Measurements from ENCODE around the gene RAB11FIP4. TPM values are rescaled to one million over a fixed set of nuclear protein-coding genes. Genes with fewer than 3 reads are reported as not detected.

The RAB11FIP4 gene
- total and polyA plus RNA-seq, 2 donors, result 5.3 to 9.2 TPM

DNA sequence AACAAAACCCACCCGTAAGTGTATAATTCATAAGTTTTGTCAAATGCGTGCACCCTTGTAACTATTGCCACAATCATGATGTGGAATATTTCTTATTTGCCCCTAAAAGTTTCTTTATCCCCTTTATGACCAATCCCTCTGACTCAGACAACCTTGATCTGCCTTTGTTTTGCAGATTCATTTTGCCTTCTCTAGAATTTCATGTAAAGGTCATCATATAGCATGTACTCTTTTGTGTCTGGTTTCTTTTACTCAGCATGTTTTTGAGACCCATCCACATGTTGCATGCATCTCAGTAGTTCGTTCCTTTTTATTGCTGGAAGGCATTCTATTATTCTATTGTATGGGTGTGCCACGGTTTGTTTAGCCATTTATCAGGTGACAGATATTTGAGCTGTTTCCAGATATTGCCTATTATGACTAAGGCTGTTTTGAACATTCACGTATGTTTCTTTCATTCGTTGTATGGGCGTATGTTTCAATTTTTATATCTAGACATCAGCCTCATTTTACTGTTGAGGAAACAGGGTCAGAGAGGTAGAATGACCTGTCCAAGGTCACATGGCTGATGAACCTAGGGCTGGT, 192.4 kb downstream of the RAB11FIP4 start:
- Histone ChIP-seq H3K4me1 (ENCODE audit: control insufficient read depth in 2 of 2, insufficient read depth in 2 of 2, low read length in 2 of 2) (peaks cover 0 to 9% of the 10 kb centered on the region in 2 donors), H3K27me3 (ENCODE audit: control insufficient read depth in 2 of 2, insufficient read depth in 1 of 2, low read length in 1 of 2) (no peaks in the 10 kb centered on the region), H3K9me3 (ENCODE audit: control insufficient read depth in 2 of 2, insufficient read depth in 1 of 2, low read length in 1 of 2) (no peaks in the 10 kb centered on the region), H3K36me3 (ENCODE audit: control insufficient read depth in 2 of 2, insufficient read depth in 2 of 2, low read length in 1 of 2) (no peaks in the 10 kb centered on the region), H3K4me3 (ENCODE audit: low read length in 2 of 2) (no peak overlapping the region), H3K27ac (ENCODE audit: low read depth in 1 of 2, low read length in 1 of 2) (no peak overlapping the region)
- 95% methylated on average over 7 of the region's 7 CpGs for WGBS
- DNase-seq (ENCODE audit: low read depth in 6 of 9, low spot score in 9 of 9), result no peak

DNA sequence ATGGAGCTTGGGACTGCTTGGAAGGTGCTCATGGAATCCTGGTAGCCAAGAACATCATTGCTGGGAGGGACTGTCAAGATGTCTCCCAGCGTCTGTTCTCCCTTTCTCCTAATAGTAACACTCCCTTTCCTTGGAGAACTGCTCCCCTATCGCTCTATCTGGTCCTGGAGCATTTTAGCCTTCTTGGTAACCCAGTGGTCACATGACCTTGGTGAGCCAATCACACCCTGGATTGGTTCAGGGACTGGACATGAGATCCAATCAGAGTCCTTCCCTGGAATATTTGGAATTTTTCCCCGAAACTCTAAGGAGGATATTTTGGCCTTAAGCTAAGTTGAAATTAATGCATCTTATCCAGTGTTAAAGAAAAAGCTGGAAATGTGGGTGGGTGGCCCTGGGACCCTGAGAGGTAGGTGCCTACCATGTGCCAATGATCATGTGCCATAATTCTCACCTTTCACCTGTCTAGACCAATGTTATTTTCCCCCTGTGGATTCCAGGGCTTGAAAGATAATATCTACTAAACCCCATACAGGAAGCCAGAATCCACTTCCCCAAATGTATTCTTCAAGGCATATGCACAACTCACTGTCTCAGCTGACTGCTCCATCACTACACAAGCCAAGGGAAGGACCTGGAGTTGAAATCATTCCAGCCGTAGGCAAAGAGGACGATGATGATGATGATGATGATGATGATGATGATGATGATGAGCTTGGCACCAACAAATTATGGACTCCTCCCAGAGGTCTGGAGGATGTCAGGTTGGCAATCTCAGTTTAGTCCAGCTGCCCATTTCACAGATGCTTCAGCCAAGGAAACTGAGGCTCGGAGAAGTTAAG, 193.2 kb downstream of the RAB11FIP4 start:
- DNase-seq (ENCODE audit: low read depth in 6 of 9, low spot score in 9 of 9), result no peak
- peaks cover 0 to 9% of the 10 kb centered on the region in 2 donors for H3K4me1 ChIP-seq (ENCODE audit: control insufficient read depth in 2 of 2, insufficient read depth in 2 of 2, low read length in 2 of 2)

DNA sequence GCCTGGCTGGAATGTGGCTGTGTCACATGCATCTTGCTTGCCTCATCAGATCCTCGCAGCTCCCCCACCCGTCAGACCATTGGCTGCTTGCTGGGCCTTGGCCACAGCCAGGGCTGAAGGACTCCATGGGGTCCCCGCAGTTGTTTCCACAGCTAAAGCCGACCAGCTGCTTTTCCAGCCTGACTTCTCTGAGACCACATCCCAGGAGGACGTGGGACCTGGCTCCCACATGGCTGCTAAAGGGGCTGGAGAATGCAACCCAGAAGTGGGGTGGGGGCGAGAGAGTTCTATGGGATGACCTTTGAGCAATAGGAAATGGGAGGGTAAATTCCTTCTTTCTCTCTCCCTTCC, 193.8 kb downstream of the RAB11FIP4 start:
- H3K27ac ChIP-seq (ENCODE audit: low read depth in 1 of 2, low read length in 1 of 2), result no peak overlapping the region
- no peak overlapping the region for H3K4me3 ChIP-seq (ENCODE audit: low read length in 2 of 2)
- no peak for DNase-seq (ENCODE audit: low read depth in 6 of 9, low spot score in 9 of 9)
- WGBS, result 89% methylated on average over 6 of the region's 6 CpGs
- H3K27me3 ChIP-seq (ENCODE audit: control insufficient read depth in 2 of 2, insufficient read depth in 1 of 2, low read length in 1 of 2), result no peaks in the 10 kb centered on the region
- H3K9me3 ChIP-seq (ENCODE audit: control insufficient read depth in 2 of 2, insufficient read depth in 1 of 2, low read length in 1 of 2), result no peaks in the 10 kb centered on the region
- no peaks in the 10 kb centered on the region for H3K36me3 ChIP-seq (ENCODE audit: control insufficient read depth in 2 of 2, insufficient read depth in 2 of 2, low read length in 1 of 2)
- H3K4me1 ChIP-seq (ENCODE audit: control insufficient read depth in 2 of 2, insufficient read depth in 2 of 2, low read length in 2 of 2), result peaks cover 0 to 9% of the 10 kb centered on the region in 2 donors

More for the DNA sequence above, 193.2 kb downstream of the RAB11FIP4 start:
- no peaks in the 10 kb centered on the region for H3K27me3 ChIP-seq (ENCODE audit: control insufficient read depth in 2 of 2, insufficient read depth in 1 of 2, low read length in 1 of 2)
- no peaks in the 10 kb centered on the region for H3K36me3 ChIP-seq (ENCODE audit: control insufficient read depth in 2 of 2, insufficient read depth in 2 of 2, low read length in 1 of 2)
- no peaks in the 10 kb centered on the region for H3K9me3 ChIP-seq (ENCODE audit: control insufficient read depth in 2 of 2, insufficient read depth in 1 of 2, low read length in 1 of 2)
- no peak overlapping the region for H3K4me3 ChIP-seq (ENCODE audit: low read length in 2 of 2)
- H3K27ac ChIP-seq (ENCODE audit: low read depth in 1 of 2, low read length in 1 of 2), result no peak overlapping the region
- 96% methylated on average over 6 of the region's 6 CpGs for WGBS

DNA sequence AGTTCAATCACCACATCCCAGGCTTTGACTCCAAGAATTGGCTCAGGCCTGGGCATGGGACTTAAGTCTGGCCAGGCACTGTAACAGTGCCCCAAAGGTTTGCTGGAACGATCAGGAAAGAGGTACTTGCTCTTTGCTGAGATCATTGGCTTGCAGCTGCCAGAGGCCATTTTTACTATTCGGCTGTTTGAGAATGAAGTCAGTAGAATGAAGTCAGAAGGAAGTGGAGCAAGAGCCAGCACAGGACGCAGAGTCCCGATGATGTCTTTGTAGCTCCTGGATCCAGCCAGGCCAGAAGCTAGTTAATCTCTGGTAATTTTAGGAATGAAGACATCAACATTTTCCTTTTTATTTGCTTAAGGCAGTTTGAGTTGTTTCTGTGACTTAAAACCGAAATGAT, 195.5 kb downstream of the RAB11FIP4 start:
- no peak overlapping the region for H3K27ac ChIP-seq (ENCODE audit: low read depth in 1 of 2, low read length in 1 of 2)
- 89% methylated on average over 5 of the region's 5 CpGs for WGBS
- no peak for DNase-seq (ENCODE audit: low read depth in 6 of 9, low spot score in 9 of 9)
- H3K36me3 ChIP-seq (ENCODE audit: control insufficient read depth in 2 of 2, insufficient read depth in 2 of 2, low read length in 1 of 2), result no peaks in the 10 kb centered on the region
- no peaks in the 10 kb centered on the region for H3K9me3 ChIP-seq (ENCODE audit: control insufficient read depth in 2 of 2, insufficient read depth in 1 of 2, low read length in 1 of 2)
- peaks cover 0 to 5% of the 10 kb centered on the region in 2 donors for H3K4me1 ChIP-seq (ENCODE audit: control insufficient read depth in 2 of 2, insufficient read depth in 2 of 2, low read length in 2 of 2)
- no peak overlapping the region for H3K4me3 ChIP-seq (ENCODE audit: low read length in 2 of 2)
- no peaks in the 10 kb centered on the region for H3K27me3 ChIP-seq (ENCODE audit: control insufficient read depth in 2 of 2, insufficient read depth in 1 of 2, low read length in 1 of 2)

DNA sequence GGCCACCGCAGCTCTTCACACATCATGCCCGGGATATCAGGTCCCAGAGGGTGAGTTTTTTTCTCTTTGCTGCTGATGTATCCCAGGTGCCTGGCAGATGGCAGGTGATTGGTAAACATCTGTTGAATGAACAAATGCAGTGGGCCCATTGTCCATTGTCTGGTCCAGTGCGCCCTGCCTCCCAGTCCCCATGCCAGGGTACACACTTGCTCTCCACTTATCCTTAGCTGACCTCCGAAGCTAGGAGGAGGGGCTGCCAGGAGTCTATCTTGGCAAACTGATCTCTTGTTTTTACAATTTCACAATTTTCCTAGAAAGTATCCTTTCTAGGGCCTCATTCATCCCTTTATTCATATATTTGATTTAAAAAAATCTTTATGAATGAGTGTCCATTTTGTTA, 196.0 kb downstream of the RAB11FIP4 start:
- Histone ChIP-seq H3K4me1 (ENCODE audit: control insufficient read depth in 2 of 2, insufficient read depth in 2 of 2, low read length in 2 of 2) (peaks cover 0 to 1% of the 10 kb centered on the region in 2 donors), H3K27ac (ENCODE audit: low read depth in 1 of 2, low read length in 1 of 2) (no peak overlapping the region), H3K9me3 (ENCODE audit: control insufficient read depth in 2 of 2, insufficient read depth in 1 of 2, low read length in 1 of 2) (no peaks in the 10 kb centered on the region), H3K27me3 (ENCODE audit: control insufficient read depth in 2 of 2, insufficient read depth in 1 of 2, low read length in 1 of 2) (no peaks in the 10 kb centered on the region), H3K36me3 (ENCODE audit: control insufficient read depth in 2 of 2, insufficient read depth in 2 of 2, low read length in 1 of 2) (no peaks in the 10 kb centered on the region), H3K4me3 (ENCODE audit: low read length in 2 of 2) (no peak overlapping the region)
- 96% methylated on average over 4 of the region's 4 CpGs for WGBS
- no peak for DNase-seq (ENCODE audit: low read depth in 6 of 9, low spot score in 9 of 9)

Other genes with a start within 250 kb of the RAB11FIP4 start
- gene OMG, start 94.4 kb upstream of the RAB11FIP4 start, total RNA-seq, result 0.14 TPM
- gene OMG, start 94.4 kb upstream of the RAB11FIP4 start, polyA plus RNA-seq, result 1.3 TPM
- 19.3 TPM for gene EVI2B, start 77.6 kb upstream of the RAB11FIP4 start, total RNA-seq
- 50.4 TPM for gene EVI2B, start 77.6 kb upstream of the RAB11FIP4 start, polyA plus RNA-seq
- 252 TPM for gene EVI2A, start 70.1 kb upstream of the RAB11FIP4 start, total RNA-seq
- gene EVI2A, start 70.1 kb upstream of the RAB11FIP4 start, polyA plus RNA-seq, result 147 TPM